GM19035 (cell line): ENCODE measurements around the gene ENDOD1.
"Not testable (repeated sequence)": the region's sequence is repeated elsewhere in the genome, so short reads cannot be mapped to it uniquely, and the experiment has no call there.

Experiments
- ATAC-seq: cut with Tn5 transposase; IDR thresholded peaks from one replicate; pipeline ENCODE4 v1.9.1; 2021; ENCODE audit not compliant: unreplicated experiment

The ENDOD1 gene, protein sequence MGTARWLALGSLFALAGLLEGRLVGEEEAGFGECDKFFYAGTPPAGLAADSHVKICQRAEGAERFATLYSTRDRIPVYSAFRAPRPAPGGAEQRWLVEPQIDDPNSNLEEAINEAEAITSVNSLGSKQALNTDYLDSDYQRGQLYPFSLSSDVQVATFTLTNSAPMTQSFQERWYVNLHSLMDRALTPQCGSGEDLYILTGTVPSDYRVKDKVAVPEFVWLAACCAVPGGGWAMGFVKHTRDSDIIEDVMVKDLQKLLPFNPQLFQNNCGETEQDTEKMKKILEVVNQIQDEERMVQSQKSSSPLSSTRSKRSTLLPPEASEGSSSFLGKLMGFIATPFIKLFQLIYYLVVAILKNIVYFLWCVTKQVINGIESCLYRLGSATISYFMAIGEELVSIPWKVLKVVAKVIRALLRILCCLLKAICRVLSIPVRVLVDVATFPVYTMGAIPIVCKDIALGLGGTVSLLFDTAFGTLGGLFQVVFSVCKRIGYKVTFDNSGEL

GRCh38 chr11:95089620-95090542 is at the start of gene ENDOD1:
TSS of gene ENDOD1 (plus strand) at chr11:95089846. CDS start at chr11:95089928, 82 bp downstream.
- ATAC-seq: peak; percentile 88

- ATAC-seq: no peak
Observed at GRCh38 chr11:95042239-95042638, 47.4 kb upstream of the ENDOD1 start.

DNA sequence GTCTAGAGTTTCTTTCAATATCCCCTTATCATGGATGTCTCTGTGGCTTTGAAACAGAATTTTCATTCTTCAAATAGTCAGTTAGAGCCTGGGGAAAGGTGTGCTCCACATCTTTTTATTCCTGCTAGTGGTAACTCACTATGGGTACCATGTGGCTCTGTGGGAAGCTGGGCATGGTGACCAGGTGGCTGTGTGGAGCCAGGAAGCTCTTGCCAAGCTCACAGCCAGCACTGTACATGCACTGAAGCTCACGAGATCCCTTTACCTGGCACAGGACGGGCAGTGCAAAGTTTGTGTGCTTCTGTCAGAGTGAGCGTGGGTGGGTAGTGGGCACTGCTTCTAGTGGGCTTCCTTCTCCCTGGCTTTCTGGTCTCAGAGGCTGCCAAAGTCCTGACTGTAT is 46.7 kb upstream of the ENDOD1 start:
- no peak for ATAC-seq

- ATAC-seq: no peak
Observed at GRCh38 chr11:95044010-95044409, 45.6 kb upstream of the ENDOD1 start.

GRCh38 chr11:95045812-95046211 is 43.8 kb upstream of the ENDOD1 start:
- no peak for ATAC-seq

GRCh38 chr11:95049122-95049521 is 40.5 kb upstream of the ENDOD1 start, which contains the start of gene KDM4F:
TSS of gene KDM4F (plus strand) at chr11:95049422.
- ATAC-seq: not testable (repeated sequence)

GRCh38 chr11:95050595-95051202 is 38.9 kb upstream of the ENDOD1 start:
- no peak for ATAC-seq

GRCh38 chr11:95054356-95054755 is 35.3 kb upstream of the ENDOD1 start:
- ATAC-seq: no peak

DNA sequence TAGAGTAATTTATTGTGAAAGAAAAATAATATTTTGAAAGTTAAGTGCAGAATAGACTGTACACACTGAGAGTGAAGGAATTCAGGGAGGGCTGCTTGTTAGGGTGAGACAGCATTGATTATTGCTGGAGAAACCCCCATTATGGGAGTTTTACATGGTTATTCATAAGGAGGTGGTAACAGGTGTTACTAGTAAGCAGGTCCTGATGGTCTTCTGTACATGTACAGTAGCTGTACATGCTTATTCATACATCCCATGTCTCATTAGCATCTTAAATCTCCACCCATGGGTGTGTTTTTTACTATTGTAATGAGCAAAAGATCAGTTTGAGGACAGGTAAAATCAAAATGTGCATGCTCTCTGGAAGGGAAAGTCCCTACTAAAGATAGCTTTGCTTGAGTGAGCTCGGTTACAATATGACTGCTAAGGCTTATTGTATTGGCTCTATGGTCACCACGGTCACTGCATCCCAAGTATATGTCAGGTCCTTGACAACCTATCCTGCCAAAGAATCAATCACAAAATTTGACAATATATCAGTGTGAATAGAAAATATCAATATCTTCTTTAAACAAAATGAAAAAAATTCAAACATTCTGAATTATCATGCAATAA is 34.3 kb upstream of the ENDOD1 start:
- peak; percentile 97 for ATAC-seq

DNA sequence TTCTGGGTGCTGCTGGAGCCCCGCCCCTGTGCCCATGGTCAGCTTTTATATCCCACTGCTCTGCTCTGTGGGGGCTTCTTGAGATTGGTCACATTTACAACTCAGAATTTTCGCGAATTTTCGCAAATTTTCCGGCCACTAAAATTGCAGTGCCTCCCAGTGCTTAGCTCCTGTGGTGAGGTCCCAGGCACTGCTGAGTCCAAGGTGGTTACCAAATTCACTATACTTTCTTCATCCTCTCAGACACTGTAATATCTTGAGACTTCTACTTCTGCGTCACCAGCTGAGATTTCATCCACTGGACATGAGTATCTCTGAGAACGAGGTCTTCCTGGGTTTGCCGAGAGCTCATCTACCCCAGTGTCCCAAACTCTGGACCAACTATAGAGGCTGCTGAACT is 31.7 kb upstream of the ENDOD1 start:
- no peak for ATAC-seq

DNA sequence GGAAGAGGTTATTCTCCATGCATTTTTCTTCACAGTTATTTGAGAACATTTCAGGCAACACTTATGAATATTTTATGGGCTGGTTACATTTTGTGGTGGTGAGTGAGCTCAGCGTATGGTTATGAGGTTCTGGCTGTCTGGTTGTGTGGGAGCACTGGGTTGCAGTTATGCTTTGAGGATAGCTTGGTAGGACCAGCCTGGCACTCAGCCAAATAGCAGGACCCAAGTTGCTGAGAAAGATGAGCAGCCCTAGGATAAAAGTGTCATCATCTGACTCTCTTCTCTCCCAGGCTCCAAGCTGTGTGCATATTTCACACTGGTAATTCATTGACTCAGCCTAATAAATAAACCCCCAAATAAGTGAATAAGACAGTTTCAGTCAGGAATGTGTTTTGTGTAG is 31.0 kb upstream of the ENDOD1 start:
- no peak for ATAC-seq

DNA sequence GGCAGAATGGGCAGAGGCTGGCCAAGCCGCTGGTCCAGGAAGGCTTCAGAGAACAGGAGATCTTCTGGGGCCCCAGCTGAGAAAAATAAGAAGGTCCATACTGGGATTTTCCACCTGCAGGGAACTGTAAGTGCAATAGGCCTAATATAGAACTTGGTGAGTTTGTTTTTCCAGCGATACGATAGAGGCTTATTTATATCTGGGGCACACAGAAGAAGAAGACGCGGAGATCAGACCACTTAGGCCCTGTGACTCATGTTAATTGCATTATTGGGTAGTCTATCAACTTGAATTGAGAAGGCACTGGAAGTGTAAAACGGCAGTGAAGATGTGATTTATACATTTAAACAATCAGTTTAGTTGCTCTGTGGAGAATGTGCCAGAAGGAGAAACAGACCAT is 30.6 kb upstream of the ENDOD1 start:
- ATAC-seq: no peak

DNA sequence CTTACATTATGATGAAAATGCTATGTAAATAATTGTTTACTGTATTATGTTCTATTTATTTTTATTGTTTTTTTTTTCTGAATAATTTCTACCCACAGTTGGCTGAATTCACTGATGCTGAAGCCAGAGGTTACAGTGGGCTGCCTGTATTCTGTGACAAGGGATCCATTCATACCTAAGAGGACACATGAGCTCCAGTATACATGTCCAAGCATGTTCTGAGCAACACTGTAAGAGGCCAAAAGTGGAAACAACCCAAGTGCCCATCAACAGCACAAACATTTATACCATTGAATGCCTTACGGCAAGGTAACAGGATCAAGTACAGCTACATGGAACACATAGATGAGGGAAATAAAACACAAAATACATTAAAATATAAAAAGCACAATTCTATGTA is 24.3 kb upstream of the ENDOD1 start:
- ATAC-seq: no peak

DNA sequence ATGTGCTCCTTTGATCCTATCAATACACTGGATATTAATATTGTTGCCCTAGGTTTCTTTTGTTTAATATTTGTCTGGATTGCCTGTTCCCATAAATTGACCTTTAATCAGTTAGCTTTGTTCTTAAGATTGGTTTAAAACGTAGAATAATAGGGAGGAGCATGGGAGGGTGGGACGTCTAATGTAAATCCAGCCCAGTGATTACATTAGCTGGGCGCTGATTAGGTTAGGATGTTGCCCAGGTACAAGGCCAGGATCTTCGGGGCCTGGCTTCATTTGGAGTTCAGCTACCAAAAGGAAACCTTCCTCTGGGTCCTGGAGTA is 23.0 kb upstream of the ENDOD1 start, which contains the start of gene SRSF8:
Gene SRSF8 (plus strand): TSS at position 204 of the 323 bp plus-strand sequence. CDS start 308 bp downstream, outside the sequence.
- ATAC-seq: peak; percentile 44

DNA sequence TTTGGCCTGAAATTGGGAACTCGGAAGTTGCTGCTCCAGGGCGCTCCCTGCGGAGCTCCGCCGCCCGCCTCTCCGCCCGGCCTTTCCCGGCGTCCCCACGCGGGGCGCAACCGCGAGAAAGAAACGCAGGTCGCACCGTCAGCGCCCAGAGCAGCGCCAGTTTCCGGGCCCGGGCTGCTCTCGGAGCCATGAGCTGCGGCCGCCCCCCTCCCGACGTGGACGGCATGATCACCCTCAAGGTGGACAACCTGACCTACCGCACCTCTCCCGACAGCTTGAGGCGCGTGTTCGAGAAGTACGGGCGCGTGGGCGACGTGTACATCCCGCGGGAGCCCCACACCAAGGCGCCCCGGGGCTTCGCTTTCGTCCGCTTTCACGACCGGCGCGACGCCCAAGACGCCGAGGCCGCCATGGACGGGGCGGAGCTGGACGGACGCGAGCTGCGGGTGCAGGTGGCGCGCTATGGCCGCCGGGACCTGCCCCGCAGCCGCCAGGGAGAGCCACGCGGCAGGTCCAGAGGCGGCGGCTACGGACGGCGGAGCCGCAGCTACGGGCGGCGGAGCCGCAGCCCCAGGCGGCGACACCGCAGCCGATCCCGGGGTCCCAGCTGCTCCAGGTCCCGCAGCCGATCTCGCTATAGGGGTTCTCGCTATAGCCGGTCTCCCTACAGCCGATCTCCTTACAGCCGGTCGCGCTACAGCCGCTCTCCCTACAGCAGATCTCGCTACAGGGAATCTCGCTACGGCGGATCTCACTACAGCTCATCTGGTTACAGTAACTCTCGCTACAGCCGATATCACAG is 22.4 kb upstream of the ENDOD1 start:
- ATAC-seq: peak; percentile 61

DNA sequence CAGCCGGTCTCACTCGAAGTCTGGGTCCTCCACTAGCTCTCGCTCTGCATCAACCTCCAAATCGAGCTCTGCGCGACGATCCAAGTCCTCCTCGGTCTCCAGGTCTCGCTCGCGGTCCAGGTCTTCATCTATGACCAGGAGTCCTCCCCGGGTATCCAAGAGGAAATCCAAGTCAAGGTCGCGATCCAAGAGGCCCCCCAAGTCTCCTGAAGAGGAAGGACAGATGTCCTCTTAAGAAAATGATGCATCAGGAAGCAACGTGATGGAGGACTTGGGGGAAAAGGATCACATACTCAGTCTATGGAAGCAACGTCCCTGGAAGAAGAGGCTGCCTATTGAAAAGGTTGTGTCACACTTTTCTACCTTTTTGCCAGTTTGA is 21.8 kb upstream of the ENDOD1 start:
- no peak for ATAC-seq

- peak; percentile 65 for ATAC-seq
Observed at GRCh38 chr11:95068549-95068948, 21.1 kb upstream of the ENDOD1 start.

- ATAC-seq: no peak
Observed at GRCh38 chr11:95070471-95070870, 19.2 kb upstream of the ENDOD1 start.

- no peak for ATAC-seq
Observed at GRCh38 chr11:95072948-95073347, 16.7 kb upstream of the ENDOD1 start.
